Fibroblast of skin of abdomen (primary cell): ENCODE data around the gene GABRG1. TPM values are rescaled to one million over a fixed set of nuclear protein-coding genes. Genes with fewer than 3 reads are reported as not detected.

Source experiments
- DNase-seq: peaks from one replicate; pipeline ENCODE4 v3.0.0-alpha.2; 2013
- polyA plus RNA-seq, 2 experiments: library from polyadenylated mRNA; unstranded; fragments of 120-200 nt; gene quantifications; one replicate each; pipeline ENCODE4 v1.2.1, GENCODE V29; 2013; ENCODE audit not compliant: insufficient read length in 2 of 2

GABRG1 gene
- polyA plus RNA-seq (2013, experiment 1 of 2; ENCODE audit: insufficient read length), result not detected
- polyA plus RNA-seq (2013, experiment 2 of 2; ENCODE audit: insufficient read length), result not detected

DNA sequence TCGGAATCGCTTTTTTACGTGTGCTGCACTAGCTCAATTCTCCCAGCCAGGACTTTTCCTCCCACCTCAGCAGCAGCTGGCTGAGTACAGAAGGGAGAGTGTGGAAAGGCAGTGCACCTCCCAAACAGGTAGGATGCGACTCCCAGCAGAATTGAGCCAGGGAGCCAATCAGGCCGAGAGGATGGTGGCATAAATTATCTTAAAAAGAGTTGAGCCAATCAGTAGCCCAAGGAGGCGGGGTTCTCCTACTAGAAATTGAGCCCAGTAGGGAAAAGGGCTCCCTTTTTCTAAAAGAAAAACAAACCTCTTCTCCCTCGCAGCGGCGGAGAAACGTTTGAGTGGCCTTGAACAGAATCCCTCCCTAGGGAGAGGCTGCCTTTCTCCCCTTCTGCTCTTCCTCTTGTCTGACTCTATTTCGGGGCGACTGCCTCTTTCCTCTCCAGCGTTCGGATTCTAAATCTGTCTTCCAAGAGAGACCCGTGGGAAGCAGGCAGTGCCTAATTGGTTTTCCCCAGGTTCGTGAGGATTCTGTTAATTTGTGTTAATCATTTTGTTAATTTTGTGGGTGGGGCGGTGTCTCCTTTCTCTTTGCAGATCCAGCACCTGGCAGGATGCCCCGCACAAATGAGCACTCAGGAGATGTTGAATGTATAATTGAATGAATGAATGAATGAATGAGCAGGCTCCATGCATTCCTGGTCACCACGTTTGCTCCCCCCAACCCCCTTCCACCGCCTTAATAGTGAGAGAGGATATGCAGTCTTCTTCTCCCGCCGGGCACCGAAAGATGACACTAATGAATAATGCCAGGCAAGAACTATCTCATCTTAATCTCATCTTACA is at the start of gene GABRG1:
Gene GABRG1, minus strand, starts transcription at position 142 of the 843 bp plus-strand sequence. Its CDS starts 141 bp downstream, at position 1.
- DNase-seq, result no peak

DNA sequence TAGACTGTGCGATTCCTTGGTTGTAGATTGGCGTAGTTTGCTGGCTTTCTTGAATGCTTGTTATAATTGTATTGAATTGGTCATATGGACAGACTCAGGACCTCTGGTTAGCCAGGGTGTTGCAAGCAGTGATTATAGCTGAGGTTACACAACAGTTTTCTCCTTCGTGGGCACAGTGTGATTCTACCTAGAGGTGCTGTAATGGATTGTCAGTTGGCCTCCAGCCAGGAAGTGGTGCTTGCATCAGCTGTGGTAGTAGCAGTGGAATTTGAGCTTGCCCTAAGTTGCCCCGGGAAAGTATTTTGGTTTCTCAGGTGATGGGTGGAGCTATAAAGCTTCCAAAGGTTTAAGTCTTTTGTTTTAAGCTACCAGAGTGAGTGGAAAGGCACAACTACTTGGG is 23.1 kb upstream of the GABRG1 start:
- DNase-seq, result no peak

DNA sequence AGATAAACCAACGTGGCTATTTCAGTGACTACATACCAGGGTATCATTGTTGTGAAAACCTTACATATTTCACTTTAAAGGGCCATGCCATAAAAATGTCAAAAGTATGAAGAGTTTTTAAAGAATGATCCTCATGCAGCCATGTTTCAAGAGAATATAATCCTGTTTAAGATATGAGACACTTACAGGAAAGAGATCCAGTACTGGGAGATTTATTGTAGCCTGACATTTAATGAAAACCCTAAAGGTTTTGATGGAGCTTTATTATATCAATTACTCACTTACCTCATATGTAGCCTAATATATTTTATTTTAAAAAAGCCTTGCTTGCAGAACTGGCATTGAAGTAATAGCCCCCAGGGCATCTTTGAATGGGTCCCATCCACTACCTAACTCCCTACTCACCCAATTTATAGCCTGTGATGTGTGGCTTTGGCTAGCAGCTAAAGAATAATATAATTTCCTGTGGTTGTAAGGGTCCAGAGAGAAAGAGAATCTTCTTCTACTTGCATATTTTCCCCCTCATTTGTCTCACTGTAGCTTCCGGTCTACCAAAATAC is 7.7 kb upstream of the GABRG1 start:
- DNase-seq, result no peak

DNA sequence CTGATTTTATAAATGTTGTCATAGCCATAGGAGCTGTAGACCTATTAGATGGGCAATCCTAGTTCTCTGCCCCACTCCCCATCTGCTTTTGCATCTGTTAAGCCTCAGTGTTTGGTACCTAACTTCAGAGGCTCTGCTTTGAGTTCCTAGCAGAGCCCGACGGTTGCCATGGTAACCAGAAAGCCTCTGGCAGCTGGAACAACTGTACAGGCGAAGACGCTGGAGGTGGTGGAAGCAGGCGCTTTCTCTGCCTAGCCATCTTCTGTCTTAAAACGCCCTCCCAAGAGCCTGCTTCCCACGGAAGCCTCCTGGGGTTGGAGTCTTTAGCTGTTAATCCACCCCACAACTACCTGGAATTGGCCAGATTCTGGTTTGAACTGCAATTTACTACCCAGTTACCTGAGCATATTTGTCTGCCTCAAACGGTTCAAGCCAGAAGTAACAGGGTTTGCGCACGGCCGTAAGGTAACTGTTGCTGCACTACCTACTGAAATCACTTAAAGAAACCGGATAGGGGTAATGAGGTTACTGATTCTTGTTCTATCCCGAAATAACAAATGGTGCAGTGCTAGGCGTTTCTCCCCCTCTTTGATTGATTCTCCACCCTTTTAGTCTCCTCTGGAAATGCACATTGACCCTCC is 1.0 kb upstream of the GABRG1 start:
- DNase-seq, result no peak

DNA sequence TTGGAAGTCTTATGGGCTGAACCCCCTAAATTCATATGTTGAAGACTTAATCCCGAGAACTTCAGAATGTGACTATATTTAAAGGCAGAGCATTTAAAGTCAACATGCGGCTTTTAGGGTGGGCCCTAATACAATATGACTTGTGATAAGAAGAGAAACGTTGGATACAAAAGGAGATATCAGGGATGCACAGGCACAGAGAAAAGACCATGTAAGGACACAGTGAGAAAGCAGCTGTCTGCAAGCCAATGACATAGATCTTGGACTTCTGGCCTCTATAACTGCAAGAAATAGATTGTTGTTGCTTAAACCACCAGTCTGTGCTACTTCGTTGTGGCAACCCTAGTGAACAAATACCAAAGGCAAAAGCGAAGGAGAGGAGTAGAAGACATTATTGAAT is 42.2 kb downstream of the GABRG1 start:
- no peak for DNase-seq

DNA sequence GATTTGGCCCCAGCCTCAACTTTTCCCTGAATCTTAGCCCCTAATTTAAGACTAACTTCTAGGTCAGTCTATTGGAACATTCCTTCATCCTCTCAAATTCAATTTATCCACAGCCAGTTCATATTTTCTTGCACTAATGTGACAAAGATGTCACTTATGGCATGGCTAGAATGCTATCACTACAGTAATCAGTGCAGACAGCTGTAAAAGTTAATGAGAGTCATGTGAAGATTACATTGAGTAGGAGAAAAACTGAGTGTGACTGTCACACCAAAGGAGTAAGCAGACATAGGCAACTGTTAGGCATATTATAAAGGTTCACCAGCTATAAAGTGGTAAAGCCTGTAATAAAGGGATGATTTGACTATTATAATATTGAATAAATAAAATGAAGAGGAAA is 42.6 kb downstream of the GABRG1 start:
- DNase-seq, result no peak

DNA sequence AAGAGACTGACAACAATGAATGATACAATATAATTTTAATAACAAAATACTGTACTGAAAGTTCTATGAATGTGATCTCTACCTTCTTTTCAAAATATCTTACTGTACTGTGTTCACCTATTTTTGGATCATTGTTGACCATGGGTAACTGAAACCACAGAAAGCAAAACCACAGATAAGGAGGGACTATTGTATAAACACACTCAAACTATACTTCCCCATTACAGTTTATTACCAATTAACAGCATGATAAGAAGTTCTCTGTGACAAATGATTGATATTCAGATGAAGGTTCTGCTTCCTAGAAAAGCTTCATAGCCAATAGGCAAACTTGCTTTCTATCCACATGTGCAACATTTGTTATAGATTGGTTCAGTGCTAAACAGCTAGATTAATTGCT is 50.1 kb downstream of the GABRG1 start:
- no peak for DNase-seq

DNA sequence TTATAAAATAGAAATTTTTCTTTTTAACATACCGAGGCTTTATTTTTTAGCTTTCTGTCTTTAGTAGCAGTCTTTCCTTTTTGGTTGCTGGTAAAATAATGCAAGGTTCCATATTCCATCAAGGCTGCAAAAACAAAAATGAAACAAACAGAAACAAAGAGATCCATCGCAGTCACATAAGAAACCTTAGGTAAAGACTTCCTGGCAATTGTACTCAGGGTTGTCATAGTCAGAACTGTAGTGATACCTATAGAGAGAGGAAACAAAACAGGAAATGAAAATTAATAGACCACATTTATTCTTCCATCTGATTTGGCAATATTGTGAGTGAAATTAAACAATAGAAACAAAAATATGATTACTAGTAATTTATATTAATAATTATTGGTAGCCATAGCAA is 72.5 kb downstream of the GABRG1 start:
- no peak for DNase-seq

DNA sequence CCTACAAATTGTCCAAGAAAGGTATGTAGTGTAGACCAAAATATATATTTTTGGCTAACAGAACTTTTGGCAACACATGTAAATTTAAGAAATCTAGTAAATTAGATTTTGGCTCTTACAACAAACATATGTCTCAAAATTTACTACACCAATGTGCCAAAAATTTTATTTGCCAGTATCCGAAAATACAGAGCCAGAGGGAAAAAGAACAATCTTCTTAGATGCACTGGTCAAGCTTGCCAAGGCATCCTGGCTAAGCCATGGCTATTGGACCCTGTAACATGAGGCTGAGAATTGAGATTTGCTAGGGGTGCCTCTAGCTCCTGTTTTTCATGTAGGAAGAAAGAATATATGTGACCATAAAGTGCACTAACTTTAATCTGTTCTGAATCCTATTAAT is 91.8 kb downstream of the GABRG1 start:
- no peak for DNase-seq

DNA sequence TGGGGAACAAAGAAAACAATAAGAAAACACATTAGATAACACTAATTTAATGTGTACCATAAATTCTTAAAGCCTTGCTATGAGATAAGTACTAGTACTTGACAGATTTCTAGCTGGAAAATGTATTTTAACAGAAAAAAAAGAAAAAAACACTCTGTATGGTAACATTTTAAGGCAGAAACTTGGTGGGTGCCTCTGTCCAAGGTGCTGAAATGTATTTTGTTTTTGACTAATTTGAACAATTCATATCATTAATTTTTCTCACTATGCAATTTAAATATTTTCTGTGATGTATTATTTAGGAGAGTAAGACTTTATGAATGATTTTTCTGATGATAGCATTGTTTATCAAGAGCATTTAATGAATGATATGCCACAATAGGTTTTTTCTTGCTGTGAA is 107.5 kb downstream of the GABRG1 start:
- no peak for DNase-seq

DNA sequence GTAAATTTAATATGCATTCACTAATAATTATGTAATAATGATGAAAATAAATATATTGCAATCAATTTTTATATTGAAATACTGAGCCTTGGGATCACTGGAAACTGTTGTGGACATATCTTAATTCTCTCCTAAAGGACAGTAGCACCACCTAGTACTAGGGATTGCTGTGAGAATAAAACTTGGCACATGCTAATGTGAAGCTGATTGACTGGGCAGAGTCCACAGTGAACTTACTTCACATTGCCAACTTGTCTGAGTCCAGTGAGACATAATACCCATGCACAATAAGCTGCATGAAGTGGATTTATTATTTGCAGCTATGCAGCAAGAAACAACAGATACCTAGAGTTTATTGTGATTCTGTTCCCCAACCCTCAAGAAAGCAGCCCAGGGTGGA is 131.1 kb downstream of the GABRG1 start:
- DNase-seq, result no peak

DNA sequence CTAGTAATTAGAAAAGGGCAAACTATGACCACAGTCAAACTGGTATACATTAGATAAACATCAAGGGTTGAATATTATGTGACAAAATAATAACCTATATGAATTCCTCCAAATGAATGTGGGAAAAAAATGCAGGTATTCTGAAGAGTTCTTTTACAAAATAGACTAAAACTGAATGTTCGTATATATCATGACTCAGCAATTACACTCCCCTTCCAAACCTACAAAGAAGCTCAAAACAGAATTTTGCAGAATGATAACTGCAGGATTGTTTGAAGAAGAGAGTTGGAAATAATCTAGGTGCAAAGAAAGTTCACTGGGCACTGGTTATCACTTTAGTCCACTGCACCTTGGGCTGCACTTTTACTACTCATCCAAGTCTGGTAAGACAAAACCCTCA is 134.1 kb downstream of the GABRG1 start:
- no peak for DNase-seq

DNA sequence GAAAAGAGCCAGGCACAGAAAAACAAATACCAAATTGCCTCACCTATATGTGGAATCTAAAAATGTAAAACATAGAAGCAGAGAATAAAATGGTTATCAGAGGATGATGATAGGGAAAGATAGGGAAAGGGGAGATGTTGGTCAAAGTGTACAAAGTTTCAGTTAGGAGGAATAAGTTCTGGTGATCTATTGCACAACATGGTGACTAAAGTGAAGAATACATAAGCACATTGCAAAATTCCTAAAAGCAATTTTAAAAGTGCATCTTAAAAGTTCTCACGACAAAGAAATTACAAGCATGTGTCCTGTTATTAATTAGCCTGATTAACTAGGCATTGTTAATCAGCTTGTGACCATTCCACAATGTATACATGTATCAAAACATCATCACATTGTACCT is 136.0 kb downstream of the GABRG1 start:
- DNase-seq, result no peak
